HCT116 (cell line): ENCODE results near the gene VRK1. TPM values are rescaled to one million over a fixed set of nuclear protein-coding genes. Genes with fewer than 3 reads are reported as not detected.

Experiments
- ATAC-seq: fragments of 200-7000 bp; cut with Tn5 transposase; 2 replicates; pipeline ENCODE4 v1.9.1; 2020; ENCODE audit warnings: mild to moderate bottlenecking, moderate library complexity
- BruUV-seq: library from RNA; stranded (reverse); fragments of 400-500 nt; replicated peaks from 2 replicates; lab custom pipeline; 2021; lab: Mats Ljungman, UMichigan
- CTCF ChIA-PET: fragments of 300-600 bp; sonication (Branson Sonifier 250); formaldehyde crosslinking; loops from one replicate; lab custom pipeline; 2021; ENCODE audit warnings: antibody characterized with exemption; lab: Charles Lee
- POLR2A ChIA-PET: fragments of 300-600, 350-600 bp; sonication (Branson Sonifier 250); formaldehyde crosslinking; loops from one replicate; lab custom pipeline; 2021; ENCODE audit warnings: antibody characterized with exemption; lab: Charles Lee
- RAD21 ChIA-PET, 2 experiments: fragments of 300-600 bp; sonication (Branson Sonifier 250); formaldehyde crosslinking; loops; one replicate each; lab custom pipeline; 2023; ENCODE audit warnings: low total read pairs in 2 of 2; ENCODE audit not compliant: uncharacterized antibody in 2 of 2, unreplicated experiment in 2 of 2, low non-redundant PET in 1 of 2; lab: Charles Lee
- DNase-seq: peaks from one replicate; pipeline ENCODE4 v3.0.0-alpha.2; 2010; ENCODE audit warnings: low read depth, low spot score
- H2AFZ ChIP-seq: fragments of 200-600 bp; shearing (Covaris generic), sonication (generic); 2 replicates; pipeline ENCODE4 v1.6.1; 2017; ENCODE audit warnings: low read depth, mixed run types, mixed read lengths, antibody characterized with exemption, low read length; ENCODE audit not compliant: poor library complexity, severe bottlenecking
- H3K27ac ChIP-seq: 2 replicates; pipeline ENCODE4 v1.5.1; 2012; ENCODE audit warnings: low read depth, low read length
- H3K27me3 ChIP-seq: fragments of 200-600 bp; sonication (generic); 2 replicates; pipeline ENCODE4 v1.6.1; 2016; ENCODE audit warnings: mixed run types, low read length, mixed read lengths; ENCODE audit not compliant: insufficient read depth
- H3K36me3 ChIP-seq, 2 experiments: fragments of 200-500 bp in 1 of 2; fragments of 200-600 bp in 1 of 2; sonication (Bioruptor generic) in 1 of 2; sonication (generic) in 1 of 2; 2 replicates each; pipeline versions ENCODE4 v1.5.1 to v1.6.1; 2014 to 2016; ENCODE audit warnings: low read length in 2 of 2, inconsistent platforms in 1 of 2, mixed read lengths in 1 of 2, mixed run types in 1 of 2; ENCODE audit not compliant: insufficient read depth in 2 of 2, control insufficient read depth in 1 of 2
- H3K4me1 ChIP-seq, 2 experiments: fragments of 200-600 bp in 1 of 2; sonication (generic) in 1 of 2; 2 replicates each; pipeline versions ENCODE4 v1.5.1 to v1.6.1; 2012 to 2017; ENCODE audit warnings: low read length in 2 of 2, inconsistent platforms in 1 of 2, mild to moderate bottlenecking in 1 of 2, mixed read lengths in 1 of 2, mixed run types in 1 of 2, moderate library complexity in 1 of 2; ENCODE audit not compliant: insufficient read depth in 2 of 2, control insufficient read depth in 1 of 2
- H3K4me2 ChIP-seq: fragments of 200-600 bp; sonication (generic); 2 replicates; pipeline ENCODE4 v1.6.1; 2017; ENCODE audit warnings: mixed run types, low read length, mixed read lengths
- H3K4me3 ChIP-seq, 2 experiments: fragments of 200-600 bp in 1 of 2; sonication (generic) in 1 of 2; replicated peaks in 1 of 2; 2 replicates each; pipeline ENCODE4 v1.5.1; 2011 to 2016; ENCODE audit warnings: low read length in 2 of 2, control low read depth in 1 of 2, low read depth in 1 of 2, mild to moderate bottlenecking in 1 of 2, mixed read lengths in 1 of 2, mixed run types in 1 of 2
- H3K79me2 ChIP-seq: fragments of 200-600 bp; sonication (generic); 2 replicates; pipeline ENCODE4 v1.6.1; 2017; ENCODE audit warnings: mild to moderate bottlenecking, mixed run types, low read length, moderate library complexity, mixed read lengths; ENCODE audit not compliant: insufficient read depth
- H3K9ac ChIP-seq: fragments of 200-600 bp; sonication (generic); 2 replicates; pipeline ENCODE4 v1.6.1; 2016; ENCODE audit warnings: low read length, mixed read lengths
- H3K9me2 ChIP-seq: fragments of 200-600 bp; sonication (generic), shearing (Covaris generic); 2 replicates; pipeline ENCODE4 v1.6.1; 2017; ENCODE audit warnings: mixed run types, mild to moderate bottlenecking, moderate library complexity; ENCODE audit not compliant: insufficient read depth
- H3K9me3 ChIP-seq, 2 experiments: fragments of 200-500 bp in 1 of 2; fragments of 200-600 bp in 1 of 2; sonication (Bioruptor generic) in 1 of 2; sonication (generic) in 1 of 2; 2 replicates each; pipeline ENCODE4 v1.6.1; 2014 to 2017; ENCODE audit warnings: low read length in 2 of 2, mixed read lengths in 2 of 2, inconsistent platforms in 1 of 2, low read depth in 1 of 2, mild to moderate bottlenecking in 1 of 2, mixed run types in 1 of 2, moderate library complexity in 1 of 2; ENCODE audit not compliant: control insufficient read depth in 1 of 2, insufficient read depth in 1 of 2
- H4K20me1 ChIP-seq: fragments of 200-600 bp; sonication (generic), shearing (Covaris generic); 2 replicates; pipeline ENCODE4 v1.6.1; 2017; ENCODE audit warnings: mixed run types, mild to moderate bottlenecking, moderate library complexity; ENCODE audit not compliant: insufficient read depth
- CBX3 ChIP-seq: IDR thresholded peaks from 2 replicates; pipeline ENCODE4 v1.6.1; 2012; ENCODE audit warnings: low read depth
- EGR1 ChIP-seq: IDR thresholded peaks from 2 replicates; pipeline ENCODE4 v1.6.1; 2012; ENCODE audit warnings: low read depth
- EZH2 ChIP-seq: fragments of 200-600 bp; sonication (generic); IDR thresholded peaks from 2 replicates; pipeline ENCODE4 v1.6.1; 2017; ENCODE audit warnings: antibody characterized with exemption, mixed run types
- FOSL1 ChIP-seq: IDR thresholded peaks from 2 replicates; pipeline ENCODE4 v1.6.1; 2012; ENCODE audit warnings: low read depth
- POLR2A ChIP-seq: IDR thresholded peaks from 2 replicates; pipeline ENCODE4 v1.7.0; 2011; ENCODE audit warnings: borderline replicate concordance; ENCODE audit not compliant: insufficient read depth, insufficient read length; ENCODE audit errors: extremely low read depth
- RAD21 ChIP-seq: IDR thresholded peaks from 2 replicates; pipeline ENCODE4 v1.6.1; 2012; ENCODE audit warnings: low read depth, mild to moderate bottlenecking
- SP1 ChIP-seq: IDR thresholded peaks from 2 replicates; pipeline ENCODE4 v1.6.1; 2012; ENCODE audit warnings: low read depth
- SRF ChIP-seq: IDR thresholded peaks from 2 replicates; pipeline ENCODE4 v1.6.1; 2012; ENCODE audit warnings: low read depth
- intact Hi-C: fragments of 100-400 bp; cut with micrococcal nuclease; formaldehyde crosslinking; loops from 2 replicates; pipeline ENCODE4 v1.10.0; 2022
- total RNA-seq: library from RNA; stranded (reverse); gene quantifications from one replicate; pipeline ENCODE4 v1.2.1, GENCODE V29; 2021; ENCODE audit not compliant: unreplicated experiment
- TF ChIP-seq, protein P1 (sequence below): IDR thresholded peaks from 2 replicates; pipeline ENCODE4 v1.6.1; 2012; ENCODE audit warnings: low read depth

The VRK1 gene
- total RNA-seq, 1 experiment from 2014 or later: 51.4 TPM

DNA sequence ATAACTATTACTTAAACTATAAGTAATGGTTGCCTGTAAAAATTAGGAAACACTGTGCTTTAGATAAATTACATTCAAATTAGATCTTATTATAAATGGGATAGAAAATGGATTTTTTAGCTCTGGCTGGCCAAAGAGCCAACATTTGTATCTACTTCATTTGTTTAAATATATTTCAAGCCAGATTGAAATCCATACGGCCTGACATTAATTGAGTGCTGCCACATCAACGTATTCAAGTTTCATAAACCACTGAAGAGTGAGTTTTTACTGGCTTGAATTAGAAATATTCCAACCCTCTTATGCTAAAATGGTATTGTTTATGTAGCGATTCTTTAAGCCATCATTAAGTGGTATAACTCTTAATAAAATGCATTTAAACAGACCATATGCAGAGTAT, 133.3 kb downstream of the VRK1 start:
- peaks cover 2% of the 10 kb centered on the region; the same call in 1 of the 2 replicates for H3K9me2 ChIP-seq
- no peak for ATAC-seq
- DNase-seq: no peak
- no peak overlapping the region for H3K4me3 ChIP-seq
- no peaks in the 10 kb centered on the region for H3K36me3 ChIP-seq
- no peaks in the 10 kb centered on the region for H4K20me1 ChIP-seq
- H3K9ac ChIP-seq: no peak overlapping the region
- ChIA-PET RAD21 (no interaction called here), POLR2A (no interaction called here), CTCF (no interaction called here)
- no peaks in the 10 kb centered on the region for H3K9me3 ChIP-seq
- intact Hi-C loops: no loop called here
- H2AFZ ChIP-seq: no peak overlapping the region
- H3K79me2 ChIP-seq: no peaks in the 10 kb centered on the region
- H3K27ac ChIP-seq: no peak overlapping the region
- BruUV-seq: no TSS peak
- H3K27me3 ChIP-seq: no peaks in the 10 kb centered on the region
- TF ChIP-seq, protein P1, sequence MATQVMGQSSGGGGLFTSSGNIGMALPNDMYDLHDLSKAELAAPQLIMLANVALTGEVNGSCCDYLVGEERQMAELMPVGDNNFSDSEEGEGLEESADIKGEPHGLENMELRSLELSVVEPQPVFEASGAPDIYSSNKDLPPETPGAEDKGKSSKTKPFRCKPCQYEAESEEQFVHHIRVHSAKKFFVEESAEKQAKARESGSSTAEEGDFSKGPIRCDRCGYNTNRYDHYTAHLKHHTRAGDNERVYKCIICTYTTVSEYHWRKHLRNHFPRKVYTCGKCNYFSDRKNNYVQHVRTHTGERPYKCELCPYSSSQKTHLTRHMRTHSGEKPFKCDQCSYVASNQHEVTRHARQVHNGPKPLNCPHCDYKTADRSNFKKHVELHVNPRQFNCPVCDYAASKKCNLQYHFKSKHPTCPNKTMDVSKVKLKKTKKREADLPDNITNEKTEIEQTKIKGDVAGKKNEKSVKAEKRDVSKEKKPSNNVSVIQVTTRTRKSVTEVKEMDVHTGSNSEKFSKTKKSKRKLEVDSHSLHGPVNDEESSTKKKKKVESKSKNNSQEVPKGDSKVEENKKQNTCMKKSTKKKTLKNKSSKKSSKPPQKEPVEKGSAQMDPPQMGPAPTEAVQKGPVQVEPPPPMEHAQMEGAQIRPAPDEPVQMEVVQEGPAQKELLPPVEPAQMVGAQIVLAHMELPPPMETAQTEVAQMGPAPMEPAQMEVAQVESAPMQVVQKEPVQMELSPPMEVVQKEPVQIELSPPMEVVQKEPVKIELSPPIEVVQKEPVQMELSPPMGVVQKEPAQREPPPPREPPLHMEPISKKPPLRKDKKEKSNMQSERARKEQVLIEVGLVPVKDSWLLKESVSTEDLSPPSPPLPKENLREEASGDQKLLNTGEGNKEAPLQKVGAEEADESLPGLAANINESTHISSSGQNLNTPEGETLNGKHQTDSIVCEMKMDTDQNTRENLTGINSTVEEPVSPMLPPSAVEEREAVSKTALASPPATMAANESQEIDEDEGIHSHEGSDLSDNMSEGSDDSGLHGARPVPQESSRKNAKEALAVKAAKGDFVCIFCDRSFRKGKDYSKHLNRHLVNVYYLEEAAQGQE: no peak
- TF ChIP-seq FOSL1: no peak
- no peak for TF ChIP-seq EGR1
- no peak for TF ChIP-seq SP1
- TF ChIP-seq CBX3: no peak
- no peak for TF ChIP-seq EZH2
- no peak for TF ChIP-seq RAD21
- no peak for TF ChIP-seq POLR2A
- TF ChIP-seq SRF: no peak
- no peak overlapping the region for H3K4me2 ChIP-seq
- no peaks in the 10 kb centered on the region for H3K4me1 ChIP-seq
